Measurements from ENCODE around the gene NDUFS8. TPM values are rescaled to one million over a fixed set of nuclear protein-coding genes. Genes with fewer than 3 reads are reported as not detected.
A peak's percentile ranks its signal among the peaks of the same experiment; 100 is the strongest.

NDUFS8 gene
- total and polyA plus RNA-seq, 2 of the 13 experiments (the other 11 are each of a cell fraction or from before 2014, with no cell fraction given): 96.7 to 158 TPM

GRCh38 chr11:68010090-68011041 lies 20.1 kb upstream of the NDUFS8 start, which contains the start of gene ALDH3B1 (continued):
- TF ChIP-seq ARID4A (CRISPR knock-in tag; IDR thresholded peaks at IDR 0.05; ENCODE audit: borderline replicate concordance): peak; percentile 49; the same call in 1 of the 2 replicates
- TF ChIP-seq ZNF142 (CRISPR knock-in tag; IDR thresholded peaks at IDR 0.05): no peak
- TF ChIP-seq GRHL1 (CRISPR knock-in tag; conservative IDR thresholded peaks at IDR 0.05): no peak
- no peak for TF ChIP-seq ZNF562 (CRISPR knock-in tag; IDR thresholded peaks at IDR 0.05; ENCODE audit: borderline replicate concordance)
- TF ChIP-seq RBM39 (IDR thresholded peaks at IDR 0.05; ENCODE audit: low read depth, low read length, poor library complexity, severe bottlenecking): no peak
- TF ChIP-seq ZBTB49 (CRISPR knock-in tag; IDR thresholded peaks at IDR 0.05; ENCODE audit: borderline replicate concordance): no peak
- TF ChIP-seq ATF2 (CRISPR knock-in tag; IDR thresholded peaks at IDR 0.05): no peak
- no peak for TF ChIP-seq RBAK (CRISPR knock-in tag; IDR thresholded peaks at IDR 0.05)
- no peak for TF ChIP-seq ZNF207 (IDR thresholded peaks at IDR 0.05; ENCODE audit: borderline replicate concordance)
